ENCODE measurements around the gene FLAD1.

FLAD1 gene

GRCh38 chr1:154951901-154952657, 31.1 kb upstream of the FLAD1 start:
- peak in 1 of 2 donors; percentile 57 for DNase-seq (ENCODE audit: low read depth in 2 of 2)

DNA sequence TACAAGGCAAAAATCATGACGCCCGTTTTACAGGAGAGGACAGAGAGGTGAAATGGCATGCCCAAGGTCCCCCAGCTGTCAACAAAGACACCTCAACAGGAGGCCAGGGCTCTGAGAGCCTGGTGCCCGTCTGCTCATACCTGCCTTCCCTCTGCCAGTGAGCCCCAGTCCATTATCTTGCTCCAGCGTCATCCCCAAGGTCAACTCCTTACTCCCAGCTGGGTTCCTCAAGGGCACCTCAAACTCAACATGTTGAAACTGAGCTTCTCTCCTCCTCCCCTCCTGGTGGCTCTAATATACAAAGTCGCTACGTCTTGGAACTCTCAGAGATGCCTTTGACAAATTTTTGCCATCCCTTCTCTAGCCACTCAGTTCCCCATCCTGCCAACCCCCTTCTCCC, 30.5 kb upstream of the FLAD1 start:
- DNase-seq (ENCODE audit: low read depth in 2 of 2) = no peak

DNA sequence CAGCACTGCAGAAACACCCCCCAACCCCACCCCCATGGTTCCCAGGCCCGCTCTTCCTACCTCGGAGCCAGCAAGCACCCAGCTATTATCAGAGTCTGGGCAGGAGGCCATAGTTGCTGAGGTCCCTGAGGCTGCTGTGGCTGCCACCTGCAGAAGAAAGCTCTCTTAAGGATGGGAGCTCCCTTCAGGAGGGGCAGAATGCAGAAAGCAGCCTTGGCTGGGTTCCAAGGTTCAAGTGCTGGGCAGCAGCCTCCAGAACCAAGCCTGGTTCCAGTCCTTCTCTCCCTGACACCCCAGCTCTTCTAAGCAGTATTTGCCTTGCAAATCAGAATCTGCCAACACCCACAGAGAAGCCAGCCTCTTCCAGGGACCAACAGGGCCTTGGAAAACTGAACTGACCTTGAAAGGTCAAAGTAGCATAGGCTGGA, 29.5 kb upstream of the FLAD1 start:
- DNase-seq (ENCODE audit: low read depth in 2 of 2) = no peak

DNA sequence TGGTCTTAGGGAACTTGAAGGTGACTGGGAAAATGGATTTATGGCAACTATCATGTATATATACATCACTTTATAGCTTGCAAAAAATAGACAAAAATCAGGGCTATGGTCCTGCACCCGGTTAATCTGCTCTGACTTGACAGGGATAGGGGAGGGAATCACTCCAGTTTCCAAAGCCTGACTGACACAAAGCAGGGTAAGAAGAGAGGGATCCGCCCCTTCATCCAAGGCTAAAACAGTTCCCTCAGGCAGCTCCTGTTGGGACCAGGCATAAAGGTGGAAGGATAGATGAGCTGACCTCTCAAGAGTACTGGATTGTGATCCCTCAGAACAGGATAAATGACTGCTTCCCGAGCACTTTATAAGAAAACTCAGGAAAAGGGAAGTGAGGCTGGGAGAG, 28.6 kb upstream of the FLAD1 start:
- no peak for DNase-seq (ENCODE audit: low read depth in 2 of 2)

GRCh38 chr1:154955039-154955717, 28.0 kb upstream of the FLAD1 start:
- peak in 1 of 2 donors; percentile 59 for DNase-seq (ENCODE audit: low read depth in 2 of 2)

GRCh38 chr1:154955718-154956543, 27.2 kb upstream of the FLAD1 start, which contains the start of gene PBXIP1:
PBXIP1 (minus strand) TSS chr1:154956099; CDS start chr1:154953721, 2,378 bp downstream.
- peak; percentile 52 to 74 for DNase-seq (ENCODE audit: low read depth in 2 of 2)

GRCh38 chr1:154956544-154956941, 26.6 kb upstream of the FLAD1 start:
- DNase-seq (ENCODE audit: low read depth in 2 of 2) = no peak

GRCh38 chr1:154957091-154957657, 26.0 kb upstream of the FLAD1 start:
- no peak for DNase-seq (ENCODE audit: low read depth in 2 of 2)

DNA sequence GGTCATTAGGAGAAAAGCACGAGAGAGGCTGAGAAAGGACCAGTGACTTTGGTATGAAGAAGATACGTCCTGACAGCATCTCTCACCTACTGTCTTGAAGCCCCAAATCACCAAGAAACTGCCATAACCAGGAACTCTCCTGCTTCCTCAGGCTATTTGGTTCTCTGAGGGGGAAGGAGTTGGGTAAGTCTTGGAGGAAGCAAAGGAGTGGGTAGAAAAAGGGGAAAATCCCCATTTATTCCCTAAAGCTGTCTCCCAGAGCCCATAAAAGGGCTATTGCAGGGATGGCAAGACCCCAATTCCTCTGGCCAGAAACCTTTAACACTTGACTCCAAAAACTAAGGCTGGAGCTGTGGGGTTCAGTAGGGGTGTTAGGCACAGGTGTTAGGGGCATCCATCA, 25.1 kb upstream of the FLAD1 start:
- DNase-seq (ENCODE audit: low read depth in 2 of 2) = no peak

DNA sequence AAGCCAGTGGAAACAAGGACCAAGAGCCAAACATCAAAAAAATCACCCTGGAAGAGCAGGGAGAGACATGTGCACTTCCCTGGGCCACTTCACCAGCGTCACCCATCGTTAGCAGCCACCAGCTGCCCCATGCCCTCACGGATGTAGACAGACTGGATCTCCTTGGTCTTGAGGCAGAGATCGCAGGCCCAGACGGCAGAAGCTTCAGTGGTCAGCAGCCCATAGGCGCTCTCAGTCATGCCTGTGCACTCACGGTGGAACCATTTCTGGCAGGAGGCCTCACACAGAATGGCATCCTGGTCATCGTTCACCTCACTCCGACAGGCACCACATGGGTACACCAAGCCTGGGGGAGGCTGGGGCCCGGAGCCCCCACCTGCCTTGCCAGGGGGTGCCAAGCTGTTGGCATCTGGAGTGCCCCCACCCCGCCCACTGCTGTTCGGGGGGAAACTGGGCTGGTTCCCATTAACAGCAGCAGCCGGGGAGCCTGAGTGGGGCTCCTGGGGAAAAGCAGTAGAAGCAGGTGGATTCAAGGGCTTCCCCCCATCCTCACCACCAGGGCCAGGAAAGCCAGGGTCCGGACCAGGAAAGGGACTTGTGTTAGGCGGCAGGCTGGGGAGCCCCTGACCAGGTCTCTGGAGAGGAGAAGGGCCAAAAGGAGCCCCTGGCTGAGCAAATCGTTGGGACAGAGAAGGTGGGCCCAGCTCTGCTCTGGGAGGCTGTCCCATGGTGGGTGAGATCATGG, 24.3 kb upstream of the FLAD1 start:
- no peak for DNase-seq (ENCODE audit: low read depth in 2 of 2)

GRCh38 chr1:154959426-154959780, 23.7 kb upstream of the FLAD1 start:
- no peak for DNase-seq (ENCODE audit: low read depth in 2 of 2)

DNA sequence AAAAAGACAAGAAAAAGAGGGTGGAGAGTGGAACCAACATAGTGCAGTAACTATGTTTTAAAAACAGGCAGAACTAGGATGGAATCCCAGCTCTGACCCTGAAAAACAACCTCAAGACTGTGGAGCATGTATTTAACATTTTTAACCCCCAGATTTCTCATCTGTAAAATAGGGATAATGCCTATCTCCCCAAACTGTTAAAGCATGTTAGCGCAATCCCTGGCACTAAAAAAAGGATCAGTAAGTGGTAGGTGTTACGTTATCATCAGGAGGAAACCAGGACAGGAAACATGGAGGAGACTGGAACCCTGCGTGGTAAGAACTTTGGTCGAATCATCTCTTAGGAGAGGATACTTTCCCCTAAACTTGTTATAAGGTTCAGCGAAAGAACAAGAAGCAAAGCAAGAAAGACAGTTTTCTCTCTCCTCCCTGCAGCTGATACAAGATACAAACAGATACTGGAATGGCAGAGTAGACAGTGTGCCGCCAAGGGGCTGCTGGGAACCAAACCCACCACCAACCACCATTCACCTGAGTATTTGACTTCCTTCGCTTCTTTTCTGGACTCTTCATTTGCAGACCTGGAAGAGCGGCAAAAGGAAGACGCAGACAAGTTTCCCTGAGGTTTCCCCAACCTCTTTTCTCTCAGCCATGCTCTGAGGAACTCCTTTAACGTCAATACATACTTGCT, 22.6 kb upstream of the FLAD1 start:
- DNase-seq (ENCODE audit: low read depth in 2 of 2) = no peak

DNA sequence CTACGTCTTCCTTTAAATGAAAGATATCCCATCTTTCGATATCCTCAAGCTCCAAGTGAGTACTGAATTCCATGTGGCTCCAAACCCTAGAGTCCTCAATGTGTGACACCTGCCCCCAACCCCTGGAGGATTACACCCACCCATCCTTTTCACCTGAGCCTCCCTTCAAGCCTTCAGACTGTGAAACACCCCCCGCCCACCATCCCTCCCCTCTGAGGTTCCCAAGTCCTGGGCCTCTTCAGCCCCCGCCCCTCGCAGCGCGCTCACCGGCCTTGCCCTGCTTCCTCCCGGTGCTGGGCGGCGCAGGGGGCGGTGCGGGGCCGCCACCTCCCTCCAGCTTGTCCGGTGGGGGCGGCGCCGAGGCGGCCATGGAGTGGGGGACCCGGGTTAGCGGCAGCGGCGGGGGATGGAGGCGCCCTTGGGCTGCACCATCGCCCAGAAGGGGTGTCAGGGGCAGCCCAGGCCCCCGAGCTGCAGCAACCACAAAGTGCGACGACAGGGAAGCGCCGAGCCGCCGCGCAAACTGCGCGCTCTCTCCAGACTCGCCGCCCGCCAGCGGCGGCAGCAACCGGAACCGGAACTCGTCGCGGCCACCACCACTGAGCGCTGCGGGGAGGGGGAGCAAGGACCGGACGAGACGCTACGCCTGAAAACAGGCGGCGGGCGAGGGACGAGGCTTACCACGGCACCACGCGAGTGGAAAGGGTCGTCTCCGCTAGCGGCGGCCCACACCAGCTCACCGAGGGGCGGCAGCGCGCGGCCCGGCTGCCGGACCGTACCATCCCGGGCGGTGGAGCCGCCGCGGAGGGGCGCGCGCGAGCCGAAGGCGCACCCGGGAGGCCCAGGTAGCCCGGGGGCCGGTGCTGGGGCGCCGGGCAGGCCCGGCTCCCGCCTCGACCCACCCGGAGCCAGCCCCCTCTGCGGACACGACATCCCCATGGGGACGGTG, 21.7 kb upstream of the FLAD1 start, which contains the start of gene PYGO2:
PYGO2 (minus strand) TSS at position 576 of the 949 bp plus-strand sequence; CDS start at position 370, 206 bp downstream.
- peak; percentile 69 to 79 for DNase-seq (ENCODE audit: low read depth in 2 of 2)

DNA sequence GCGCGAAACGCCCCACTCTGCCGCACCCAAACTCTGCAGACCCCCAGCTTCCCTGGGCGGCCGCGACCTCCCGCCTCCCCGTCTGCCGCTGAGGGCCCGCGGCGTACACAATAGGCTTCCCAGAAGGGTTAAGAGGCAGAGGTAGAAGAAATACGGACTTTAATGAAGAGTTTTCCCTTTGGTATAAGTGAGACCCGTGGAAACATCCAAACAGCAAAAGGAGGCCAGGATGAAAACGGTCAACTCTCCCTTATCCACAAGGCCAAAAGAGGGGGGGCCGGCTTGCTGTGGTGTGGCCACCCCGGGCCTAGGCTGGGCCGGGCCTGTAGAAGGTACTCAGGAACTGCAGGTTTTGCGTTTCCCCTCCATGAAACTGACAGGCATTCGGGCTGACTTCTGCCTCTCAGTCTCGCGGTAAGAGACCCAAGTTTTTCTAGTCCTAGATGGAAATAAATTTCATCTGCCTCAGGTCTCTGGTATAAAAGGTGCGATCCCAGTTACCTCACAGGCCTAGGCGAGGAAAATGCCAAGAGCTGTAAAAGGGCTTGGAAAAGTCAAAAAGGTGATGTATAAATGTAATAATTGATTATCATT, 20.9 kb upstream of the FLAD1 start:
- DNase-seq (ENCODE audit: low read depth in 2 of 2) = no peak

DNA sequence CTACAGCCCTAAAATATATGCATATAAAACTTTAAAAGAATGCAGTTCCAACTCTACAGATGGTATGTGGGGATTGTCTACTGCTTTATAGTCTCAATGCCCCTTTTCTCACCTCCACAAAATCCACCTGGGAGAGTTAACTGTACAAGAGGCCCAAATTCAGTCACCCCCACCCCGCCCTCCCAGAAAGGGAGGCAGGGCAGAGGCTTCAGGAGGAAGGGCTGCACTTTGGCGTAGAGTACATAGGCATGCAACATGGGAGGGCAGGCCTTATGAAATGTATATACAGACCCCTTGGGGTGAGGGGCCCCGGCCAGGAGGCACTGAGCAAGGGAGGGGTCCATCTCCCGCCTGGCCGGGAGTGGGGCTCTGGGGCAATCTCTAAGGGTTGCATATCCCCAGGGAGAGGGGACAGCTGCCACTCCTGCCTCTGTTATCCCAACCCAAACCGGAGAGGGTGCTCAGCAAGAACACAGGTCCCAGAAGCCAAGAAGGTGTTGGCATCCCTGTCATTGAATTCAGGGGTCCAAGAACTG, 20.3 kb upstream of the FLAD1 start:
- no peak for DNase-seq (ENCODE audit: low read depth in 2 of 2)

- DNase-seq (ENCODE audit: low read depth in 2 of 2) = no peak
Observed at GRCh38 chr1:154963643-154964042, 19.5 kb upstream of the FLAD1 start.

- no peak for DNase-seq (ENCODE audit: low read depth in 2 of 2)
Observed at GRCh38 chr1:154964359-154964758, 18.8 kb upstream of the FLAD1 start.

DNA sequence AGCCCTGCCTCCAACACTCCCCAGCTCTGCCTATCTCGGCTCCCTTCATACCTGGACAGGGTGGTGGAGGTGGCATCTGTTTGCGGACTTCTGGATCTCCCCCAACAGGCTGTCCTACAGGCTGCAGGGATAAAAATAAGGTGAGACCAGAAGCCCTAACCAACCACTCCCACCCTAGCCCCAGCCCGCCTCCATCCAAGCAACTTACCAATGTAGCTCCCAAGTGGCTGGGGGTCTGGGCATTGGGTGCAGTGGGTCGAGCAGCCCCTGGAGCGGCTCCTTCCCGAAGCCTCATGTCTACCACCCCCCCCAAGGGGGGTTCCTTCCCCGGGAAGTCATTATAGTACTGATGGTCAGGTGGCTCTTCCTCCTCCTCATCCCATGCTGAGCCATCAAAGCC, 17.0 kb upstream of the FLAD1 start:
- DNase-seq (ENCODE audit: low read depth in 2 of 2) = no peak

All from activated CD4-positive, alpha-beta T cell treated with anti-CD3 and anti-CD28 coated beads for 24 hours (primary cell).